Activated CD4-positive, alpha-beta memory T cell treated with anti-CD3 and anti-CD28 coated beads for 36 hours (primary cell): ENCODE measurements around the gene REXO1. TPM values are rescaled to one million over a fixed set of nuclear protein-coding genes. Genes with fewer than 3 reads are reported as not detected.

Experiments
- CTCF ChIA-PET: fragments of 350-600 bp; sonication (Branson Sonifier 250); formaldehyde crosslinking; loops from one replicate; lab custom pipeline; 2021; ENCODE audit warnings: antibody characterized with exemption, inconsistent platforms; lab: Charles Lee
- POLR2A ChIA-PET: fragments of 350-600 bp; sonication (Branson Sonifier 250); formaldehyde crosslinking; loops from one replicate; lab custom pipeline; 2021; ENCODE audit warnings: antibody characterized with exemption; lab: Charles Lee
- DNase-seq: peaks from one replicate; pipeline ENCODE4 v3.0.0-alpha.2; 2020
- H3K27ac Mint-ChIP-seq: one replicate; pipeline ENCODE4 v1.8.0; 2021; ENCODE audit warnings: mixed read lengths
- H3K27me3 Mint-ChIP-seq: one replicate; pipeline ENCODE4 v1.8.0; 2021; ENCODE audit warnings: mixed read lengths
- H3K36me3 Mint-ChIP-seq: one replicate; pipeline ENCODE4 v1.8.0; 2021; ENCODE audit warnings: mixed read lengths
- H3K4me1 Mint-ChIP-seq: one replicate; pipeline ENCODE4 v1.8.0; 2021; ENCODE audit warnings: low read depth, mixed read lengths
- H3K4me3 Mint-ChIP-seq: one replicate; pipeline ENCODE4 v1.8.0; 2021; ENCODE audit warnings: mild to moderate bottlenecking, mixed read lengths
- H3K9me3 Mint-ChIP-seq: one replicate; pipeline ENCODE4 v1.8.0; 2021; ENCODE audit warnings: mixed read lengths
- intact Hi-C: fragments of 100-400 bp; cut with micrococcal nuclease; formaldehyde crosslinking; loops from one replicate; pipeline ENCODE4 v1.15.1; 2023
- total RNA-seq, 2 experiments: library from RNA; stranded (reverse); gene quantifications; one replicate each; pipeline ENCODE4 v1.2.3, GENCODE V29; 2021

REXO1 gene
- total RNA-seq, 2 experiments from 2014 or later, result 41.9 to 45.3 TPM

DNA sequence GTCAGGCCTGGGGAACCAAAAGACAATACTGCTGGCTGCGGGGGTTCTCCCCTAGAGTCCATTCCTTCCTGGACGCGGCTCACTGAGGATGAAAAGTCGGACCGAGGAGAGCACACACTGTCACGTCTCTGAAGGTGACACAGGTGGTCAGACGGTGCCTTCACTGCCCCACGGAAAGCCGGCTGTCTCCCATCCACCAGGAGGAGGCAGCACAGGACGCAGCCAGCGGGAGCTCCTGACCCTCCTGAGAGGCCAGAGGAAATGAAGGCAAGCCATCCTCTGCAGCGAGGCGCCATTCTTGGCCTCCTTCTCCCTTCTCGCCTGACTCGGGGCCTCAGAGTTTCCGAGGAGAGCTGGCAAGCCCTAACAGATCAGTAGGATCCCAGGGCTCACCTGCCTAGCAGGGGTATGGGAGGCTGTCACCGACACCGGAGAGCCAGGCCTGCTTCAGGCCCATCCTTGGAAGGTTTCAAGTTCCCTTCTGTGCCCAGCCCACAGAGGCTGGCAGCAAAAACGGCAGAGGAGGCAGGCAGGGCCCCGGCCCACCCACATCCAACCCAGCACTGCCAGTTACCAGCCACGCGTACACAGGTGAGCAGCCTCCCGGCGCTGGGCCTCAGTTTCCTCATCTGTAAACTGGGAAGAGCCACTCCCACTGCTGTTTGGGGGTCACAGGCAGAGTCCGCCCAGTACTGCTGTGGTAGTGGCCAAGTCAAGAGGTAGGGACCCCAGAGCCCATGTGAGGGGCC is 4.5 kb downstream of the REXO1 start:
- POLR2A ChIA-PET, result no interaction called here
- Mint-ChIP-seq H3K36me3 (peaks cover 7% of the 10 kb centered on the region), H3K27me3 (no peaks in the 10 kb centered on the region), H3K27ac (no peak overlapping the region), H3K4me1 (peaks cover 52% of the 10 kb centered on the region), H3K9me3 (no peaks in the 10 kb centered on the region), H3K4me3 (no peak overlapping the region)
- CTCF ChIA-PET, result interaction anchor here (1.0 kb wide), 1 partner anchor 18 kb away, joined by 3 read pairs; no protein-coding TSS in a partner anchor
- intact Hi-C loops, result no loop called here
- no peak for DNase-seq

DNA sequence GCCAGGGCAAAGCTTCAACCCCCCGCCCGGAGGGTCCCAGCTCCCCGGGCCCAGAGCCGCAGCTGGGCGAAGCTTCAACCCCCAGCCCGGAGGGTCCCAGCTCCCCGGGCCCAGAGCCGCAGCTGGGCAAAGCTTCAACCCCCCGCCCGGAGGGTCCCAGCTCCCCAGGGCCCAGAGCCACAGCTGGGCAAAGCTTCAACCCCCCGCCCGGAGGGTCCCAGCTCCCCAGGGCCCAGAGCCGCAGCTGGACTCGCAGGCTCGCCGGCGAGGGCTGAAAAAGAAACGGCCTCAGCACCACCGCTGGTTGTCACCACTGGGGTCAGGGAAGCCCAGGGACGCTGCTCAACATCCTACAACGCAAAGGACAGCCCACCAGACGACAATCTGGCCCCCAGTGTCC is 5.2 kb downstream of the REXO1 start:
- peaks cover 7% of the 10 kb centered on the region for H3K36me3 Mint-ChIP-seq
- POLR2A ChIA-PET, result no interaction called here
- H3K9me3 Mint-ChIP-seq, result no peaks in the 10 kb centered on the region
- no peaks in the 10 kb centered on the region for H3K27me3 Mint-ChIP-seq
- no peak overlapping the region for H3K4me3 Mint-ChIP-seq
- peaks cover 50% of the 10 kb centered on the region for H3K4me1 Mint-ChIP-seq
- CTCF ChIA-PET, result interaction anchor here (1.0 kb wide), 1 partner anchor 17 kb away, joined by 3 read pairs; no protein-coding TSS in a partner anchor
- intact Hi-C loops, result no loop called here
- H3K27ac Mint-ChIP-seq, result no peak overlapping the region
- DNase-seq, result no peak

DNA sequence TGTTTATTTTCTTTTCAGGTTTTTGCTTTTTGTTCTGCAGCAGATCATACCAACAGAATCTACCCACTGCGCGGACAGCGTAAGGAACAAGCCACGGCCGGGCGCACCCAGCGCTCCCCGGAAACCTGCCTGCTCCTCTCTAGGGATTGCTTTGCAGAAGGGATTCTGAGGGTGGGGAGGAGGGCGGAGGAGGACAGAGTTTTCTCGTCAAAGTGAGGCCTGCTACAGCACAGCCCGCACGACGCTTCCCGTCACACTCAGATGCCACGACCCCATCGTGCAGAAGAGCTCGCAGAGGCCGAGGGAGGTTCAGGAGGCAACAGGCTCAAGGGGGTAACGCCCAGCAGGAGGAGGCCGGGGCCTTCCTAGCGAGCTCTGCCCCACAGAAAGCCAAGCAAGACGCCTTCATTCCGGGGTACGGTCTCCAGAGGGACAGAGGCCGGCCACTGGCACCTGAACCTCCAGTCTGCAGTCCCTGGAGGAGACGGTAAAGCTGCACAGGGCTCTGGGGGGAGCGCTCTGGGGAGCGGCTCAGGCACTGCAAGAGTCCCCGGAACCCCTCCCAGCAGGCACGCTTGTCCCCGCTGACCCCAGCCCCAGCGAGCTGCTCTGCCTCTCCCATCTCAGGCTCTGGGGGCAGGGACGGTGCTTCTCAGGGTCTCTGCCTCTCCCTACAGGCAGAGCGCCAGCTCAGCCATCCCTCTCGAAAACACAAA is 6.9 kb downstream of the REXO1 start:
- Mint-ChIP-seq H3K36me3 (peaks cover 2% of the 10 kb centered on the region), H3K9me3 (no peaks in the 10 kb centered on the region), H3K4me1 (peaks cover 42% of the 10 kb centered on the region), H3K27me3 (no peaks in the 10 kb centered on the region), H3K4me3 (no peak overlapping the region), H3K27ac (no peak overlapping the region)
- intact Hi-C loops, result no loop called here
- no peak for DNase-seq
- ChIA-PET CTCF (interaction anchor here (1.4 to 2.3 kb wide), 3 partner anchors 11 to 23 kb away, joined by 3 to 11 read pairs (median 4); no protein-coding TSS in a partner anchor), POLR2A (no interaction called here)

DNA sequence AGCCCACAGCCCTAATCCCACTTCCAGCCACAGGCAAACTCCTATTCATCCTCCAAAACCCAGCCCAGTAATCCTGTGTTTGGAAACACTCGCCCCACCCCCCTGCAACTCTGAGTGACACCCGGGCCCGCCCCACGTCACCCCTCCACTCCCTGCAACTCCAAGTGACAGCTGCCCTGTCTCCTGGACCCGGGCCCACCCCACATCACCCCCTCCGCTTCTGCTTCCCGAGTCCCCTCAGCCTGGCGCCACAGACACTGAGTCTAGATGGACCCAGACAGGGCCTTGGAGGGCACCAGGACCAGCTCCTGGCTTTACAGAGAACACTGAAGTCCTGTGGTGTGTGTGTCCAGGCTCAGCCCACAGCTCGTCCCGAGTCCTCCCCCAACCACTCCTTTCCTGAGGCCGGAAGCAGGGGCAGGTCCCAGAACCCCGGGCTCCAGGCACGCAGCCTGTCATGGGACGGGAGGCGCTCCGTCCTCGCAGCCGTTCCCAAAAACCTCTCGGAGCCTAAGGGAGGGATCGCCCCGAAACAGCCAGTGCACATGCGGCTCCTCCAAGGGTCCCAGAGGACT is 7.7 kb downstream of the REXO1 start:
- H3K36me3 Mint-ChIP-seq, result peaks cover 2% of the 10 kb centered on the region
- H3K4me1 Mint-ChIP-seq, result peaks cover 40% of the 10 kb centered on the region
- no peaks in the 10 kb centered on the region for H3K9me3 Mint-ChIP-seq
- H3K4me3 Mint-ChIP-seq, result no peak overlapping the region
- intact Hi-C loops, result no loop called here
- CTCF ChIA-PET, result interaction anchor here (1.5 to 2.3 kb wide), 2 partner anchors 10 to 14 kb away, joined by 4 to 11 read pairs; no protein-coding TSS in a partner anchor
- H3K27ac Mint-ChIP-seq, result no peak overlapping the region
- DNase-seq, result no peak
- H3K27me3 Mint-ChIP-seq, result no peaks in the 10 kb centered on the region
- POLR2A ChIA-PET, result no interaction called here

DNA sequence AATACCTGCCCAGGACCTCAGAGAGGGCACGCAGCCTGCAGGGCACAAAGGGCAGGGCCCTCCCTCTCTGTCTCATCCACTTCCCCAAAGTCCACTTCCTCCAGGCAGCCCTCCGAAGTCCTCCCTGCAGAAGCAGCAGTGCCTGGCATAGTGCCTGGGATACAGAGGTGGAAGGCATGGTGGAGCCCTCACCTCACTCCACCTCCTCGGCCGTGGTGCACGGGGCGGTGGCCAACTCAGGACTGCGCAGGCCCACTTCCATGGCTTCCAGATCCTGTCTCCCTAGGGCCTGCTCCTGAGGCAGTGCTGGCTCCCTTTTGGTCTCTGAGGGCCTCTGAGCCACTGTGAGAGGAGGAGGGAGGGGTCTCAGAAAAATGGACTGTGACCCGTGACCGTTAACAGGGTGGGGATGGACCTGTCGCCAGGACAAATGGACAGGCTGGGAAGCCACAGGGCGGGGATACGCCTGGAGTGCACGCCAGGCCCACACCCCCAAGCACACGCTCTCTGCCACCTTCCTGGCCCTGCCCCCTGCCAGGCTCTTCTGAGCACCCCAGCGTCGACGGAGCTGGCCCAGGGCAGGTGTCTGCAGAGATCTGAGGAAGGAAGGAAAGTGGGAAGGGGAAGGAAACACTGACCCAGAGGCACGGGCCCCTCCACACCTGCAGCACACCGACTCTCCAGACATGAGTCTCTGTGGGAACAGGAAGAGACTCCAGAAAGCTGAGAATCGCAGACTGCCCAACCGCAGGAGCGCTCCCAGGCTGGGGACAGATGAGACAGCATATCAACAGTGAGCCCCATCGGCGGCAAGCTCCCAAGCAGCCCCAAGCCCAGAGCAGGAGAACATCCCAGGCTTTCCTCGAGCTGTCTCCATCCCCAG is 8.4 kb downstream of the REXO1 start:
- ChIA-PET POLR2A (interaction anchor here (0.6 kb wide), 1 partner anchor 189 kb away, joined by 6 read pairs; no protein-coding TSS in a partner anchor), CTCF (interaction anchor here (1.5 to 2.6 kb wide), 4 partner anchors 9 to 14 kb away, joined by 4 to 19 read pairs (median 12); partner anchors contain the start of gene REXO1)
- H3K4me1 Mint-ChIP-seq, result peaks cover 39% of the 10 kb centered on the region
- DNase-seq, result no peak
- peaks cover 2% of the 10 kb centered on the region for H3K36me3 Mint-ChIP-seq
- no peaks in the 10 kb centered on the region for H3K9me3 Mint-ChIP-seq
- intact Hi-C loops, result no loop called here
- H3K27ac Mint-ChIP-seq, result no peak overlapping the region
- no peaks in the 10 kb centered on the region for H3K27me3 Mint-ChIP-seq
- no peak overlapping the region for H3K4me3 Mint-ChIP-seq

DNA sequence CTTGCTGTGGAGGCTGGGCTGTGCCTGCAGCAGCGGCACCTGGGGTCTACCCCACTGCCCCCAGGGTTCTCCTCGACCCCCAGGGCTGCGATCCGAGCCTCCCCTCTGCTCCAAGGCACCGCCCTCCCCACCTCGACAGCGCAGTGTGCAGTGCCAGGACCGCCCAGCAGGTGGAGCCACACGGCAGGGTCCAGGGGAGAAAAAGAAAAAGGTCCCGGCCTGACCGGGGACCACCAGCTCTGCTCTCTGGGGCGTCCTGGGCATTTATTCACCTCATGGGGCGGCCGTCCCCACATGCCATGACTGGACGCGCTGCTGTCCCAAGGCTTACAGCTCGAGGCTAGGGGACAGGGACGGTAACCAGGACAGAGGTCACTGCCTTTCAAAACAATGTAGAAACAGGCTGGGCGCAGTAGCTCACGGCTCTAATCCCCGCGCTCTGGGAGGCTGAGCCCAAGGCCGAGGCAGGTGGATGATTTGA is 10.6 kb downstream of the REXO1 start:
- Mint-ChIP-seq H3K9me3 (no peaks in the 10 kb centered on the region), H3K4me3 (no peak overlapping the region), H3K27ac (no peak overlapping the region), H3K4me1 (peaks cover 24% of the 10 kb centered on the region), H3K36me3 (peaks cover 2% of the 10 kb centered on the region), H3K27me3 (no peaks in the 10 kb centered on the region)
- intact Hi-C loops, result no loop called here
- POLR2A ChIA-PET, result no interaction called here
- DNase-seq, result peak; percentile 71
- CTCF ChIA-PET, result interaction anchor here (0.5 to 5.7 kb wide), 18 partner anchors 9 to 310 kb away, joined by 3 to 54 read pairs (median 4); partner anchors contain the start of genes MBD3 and REXO1

DNA sequence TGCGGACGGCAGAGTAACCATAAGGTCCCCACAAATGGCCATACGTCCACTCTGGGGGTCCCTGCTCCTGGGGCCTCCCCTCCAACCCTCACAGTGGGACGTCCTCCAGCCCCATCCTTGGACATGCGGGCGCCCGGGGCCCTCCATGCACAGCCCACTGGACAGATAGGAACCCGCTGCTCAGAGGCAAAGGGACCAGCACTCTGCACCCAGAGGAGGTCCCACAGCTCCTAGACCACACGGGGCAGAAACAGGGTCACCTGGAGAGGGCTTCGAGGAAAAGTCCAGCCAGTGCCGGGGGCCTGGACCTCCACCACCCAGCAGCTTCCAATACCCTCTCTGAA is 11.1 kb downstream of the REXO1 start:
- no peak overlapping the region for H3K4me3 Mint-ChIP-seq
- H3K27me3 Mint-ChIP-seq, result no peaks in the 10 kb centered on the region
- H3K4me1 Mint-ChIP-seq, result peaks cover 21% of the 10 kb centered on the region
- H3K9me3 Mint-ChIP-seq, result no peaks in the 10 kb centered on the region
- DNase-seq, result no peak
- H3K27ac Mint-ChIP-seq, result no peak overlapping the region
- CTCF ChIA-PET, result interaction anchor here (0.5 to 5.7 kb wide), 11 partner anchors 9 to 310 kb away, joined by 3 to 54 read pairs (median 4); no protein-coding TSS in a partner anchor
- intact Hi-C loops, result no loop called here
- peaks cover 2% of the 10 kb centered on the region for H3K36me3 Mint-ChIP-seq
- POLR2A ChIA-PET, result no interaction called here

DNA sequence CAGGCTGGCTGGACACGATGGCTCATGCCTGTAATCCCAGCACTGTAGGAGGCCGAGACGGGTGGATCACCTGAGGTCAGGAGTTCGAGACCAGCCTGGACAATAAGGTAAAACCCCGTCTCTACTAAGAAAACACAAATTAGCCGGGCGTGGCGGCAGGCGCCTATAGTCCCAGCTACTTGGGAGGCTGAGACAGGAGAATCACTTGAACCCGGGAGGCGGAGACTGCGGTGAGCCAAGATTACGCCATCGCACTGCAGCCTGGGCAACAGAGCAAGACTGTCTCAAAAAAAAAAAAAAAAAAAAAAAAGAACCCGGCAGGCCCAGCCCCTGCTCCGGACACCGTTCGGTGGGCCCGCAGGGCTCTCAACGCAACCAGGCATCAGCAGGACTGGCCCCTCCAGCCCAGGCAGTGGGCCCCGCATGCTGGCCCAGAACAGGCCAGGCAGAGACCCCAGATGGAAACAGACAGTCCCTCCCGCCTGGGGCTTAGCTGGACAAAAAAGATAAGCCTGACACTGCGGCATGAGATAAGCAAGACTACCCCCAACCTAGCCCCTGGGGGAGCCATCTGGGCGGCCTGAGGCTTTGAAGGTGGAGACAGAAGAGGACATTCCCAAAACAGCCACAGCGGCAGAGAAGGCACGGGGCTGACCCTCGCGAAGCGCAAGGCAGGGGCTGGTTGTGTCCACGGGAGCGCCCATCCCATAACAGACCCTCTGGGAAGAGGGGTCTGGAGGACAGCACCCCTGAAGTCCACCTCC is 11.6 kb downstream of the REXO1 start:
- Mint-ChIP-seq H3K9me3 (no peaks in the 10 kb centered on the region), H3K4me1 (peaks cover 18% of the 10 kb centered on the region), H3K27ac (no peak overlapping the region), H3K27me3 (no peaks in the 10 kb centered on the region), H3K4me3 (no peak overlapping the region), H3K36me3 (peaks cover 2% of the 10 kb centered on the region)
- no peak for DNase-seq
- intact Hi-C loops, result no loop called here
- POLR2A ChIA-PET, result no interaction called here
- CTCF ChIA-PET, result interaction anchor here (0.7 to 5.7 kb wide), 8 partner anchors 8 to 309 kb away, joined by 3 to 54 read pairs (median 6); no protein-coding TSS in a partner anchor

DNA sequence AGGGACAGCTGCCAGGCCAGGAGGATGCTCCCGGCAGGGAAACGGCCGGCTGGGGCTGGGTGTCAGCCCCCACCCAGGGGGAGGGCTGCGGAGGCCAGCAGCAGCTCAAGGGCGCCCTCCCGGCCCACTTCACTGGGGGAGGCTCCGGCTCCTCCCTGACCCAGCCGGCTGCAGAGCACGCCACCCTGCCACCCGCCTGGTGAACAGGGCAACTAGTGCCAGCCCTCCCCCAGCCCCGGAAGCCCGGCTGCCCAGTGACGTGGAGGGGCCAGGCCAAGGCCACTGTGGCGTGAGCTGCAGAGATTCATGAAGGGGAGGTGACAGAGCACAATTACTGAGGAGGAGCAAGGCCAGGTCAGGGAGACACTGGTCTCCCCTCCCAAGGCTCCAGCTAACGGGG is 14.7 kb downstream of the REXO1 start:
- ChIA-PET CTCF (interaction anchor here (0.5 kb wide), 1 partner anchor 1833 kb away, joined by 3 read pairs; no protein-coding TSS in a partner anchor), POLR2A (no interaction called here)
- no peak for DNase-seq
- intact Hi-C loops, result no loop called here
- Mint-ChIP-seq H3K9me3 (no peaks in the 10 kb centered on the region), H3K27me3 (no peaks in the 10 kb centered on the region), H3K4me3 (no peak overlapping the region), H3K36me3 (peaks cover 1% of the 10 kb centered on the region), H3K27ac (no peak overlapping the region), H3K4me1 (peaks cover 8% of the 10 kb centered on the region)

DNA sequence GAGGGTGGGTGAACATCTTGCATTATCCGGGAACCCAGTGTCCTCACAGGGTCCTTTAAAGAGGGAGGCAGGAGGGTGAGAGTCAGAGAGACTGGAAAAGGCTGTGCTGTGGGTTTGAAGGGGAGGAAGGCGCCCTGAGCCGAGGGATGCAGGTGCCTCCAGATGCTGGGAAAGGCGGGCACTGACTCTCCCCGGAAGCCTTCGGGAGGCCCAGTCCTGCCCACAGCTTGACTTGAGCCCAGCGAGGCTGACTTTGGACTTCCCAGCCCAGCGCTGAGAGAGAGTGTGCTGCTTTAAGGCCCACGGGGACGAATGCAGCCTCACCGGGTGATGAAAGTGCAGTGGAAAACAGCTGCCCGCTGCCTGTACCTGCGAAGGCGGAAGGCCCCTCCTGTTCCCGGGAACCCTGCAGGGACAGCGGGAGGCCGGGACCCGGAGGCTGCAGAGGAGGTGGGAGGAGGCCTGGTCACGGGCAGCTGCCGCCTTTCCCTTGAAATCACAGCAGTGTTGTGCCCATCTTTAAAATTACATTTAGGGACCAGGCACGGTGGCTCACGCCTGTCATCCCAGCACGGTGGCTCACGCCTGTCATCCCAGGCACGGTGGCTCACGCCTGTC is 16.1 kb downstream of the REXO1 start:
- intact Hi-C loops, result no loop called here
- CTCF ChIA-PET, result no interaction called here

More for the DNA sequence above, 16.1 kb downstream of the REXO1 start:
- H3K36me3 Mint-ChIP-seq, result peaks cover 1% of the 10 kb centered on the region
- no peak for DNase-seq
- no peak overlapping the region for H3K27ac Mint-ChIP-seq
- no peaks in the 10 kb centered on the region for H3K9me3 Mint-ChIP-seq
- no peak overlapping the region for H3K4me3 Mint-ChIP-seq
- peaks cover 5% of the 10 kb centered on the region for H3K4me1 Mint-ChIP-seq
- POLR2A ChIA-PET, result no interaction called here
- no peaks in the 10 kb centered on the region for H3K27me3 Mint-ChIP-seq
